WTC11 (cell line): ENCODE results near the gene ARHGEF12. TPM values are rescaled to one million over a fixed set of nuclear protein-coding genes. Genes with fewer than 3 reads are reported as not detected.

Experiments used
- ATAC-seq: fragments of 200-7000 bp; cut with Tn5 transposase; 2 replicates; pipeline ENCODE4 v1.10.0; 2021; ENCODE audit warnings: mild to moderate bottlenecking, moderate library complexity
- CTCF ChIA-PET: fragments of 300-600 bp; sonication (Branson Sonifier 250); formaldehyde crosslinking; loops from one replicate; lab custom pipeline; 2021; ENCODE audit warnings: antibody characterized with exemption; lab: Charles Lee
- POLR2A ChIA-PET: fragments of 350-600 bp; sonication (Branson Sonifier 250); formaldehyde crosslinking; loops from one replicate; lab custom pipeline; 2021; ENCODE audit warnings: antibody characterized with exemption; lab: Charles Lee
- DNase-seq: peaks from one replicate; pipeline ENCODE4 v3.0.0; 2021; ENCODE audit warnings: low spot score
- H3K27ac Mint-ChIP-seq: 2 replicates; pipeline ENCODE4 v1.8.0; 2021; ENCODE audit warnings: mixed read lengths
- H3K27me3 Mint-ChIP-seq: 2 replicates; pipeline ENCODE4 v1.8.0; 2021; ENCODE audit warnings: low read depth, mild to moderate bottlenecking, moderate library complexity, mixed read lengths
- H3K36me3 Mint-ChIP-seq: 2 replicates; pipeline ENCODE4 v1.8.0; 2021; ENCODE audit warnings: mixed read lengths
- H3K4me1 Mint-ChIP-seq: 2 replicates; pipeline ENCODE4 v1.8.0; 2022; ENCODE audit warnings: mixed read lengths
- H3K4me3 Mint-ChIP-seq: 2 replicates; pipeline ENCODE4 v1.8.0; 2021; ENCODE audit warnings: mild to moderate bottlenecking, moderate library complexity, mixed read lengths
- H3K9me3 Mint-ChIP-seq: 2 replicates; pipeline ENCODE4 v1.8.0; 2021; ENCODE audit warnings: mixed read lengths
- ATF2 ChIP-seq: sonication (generic); formaldehyde crosslinking; IDR thresholded peaks from 2 replicates; pipeline ENCODE4 v1.8.1; 2022; ENCODE audit warnings: low read depth, missing genetic modification reagents, borderline replicate concordance
- ATF3 ChIP-seq: sonication (generic); formaldehyde crosslinking; conservative IDR thresholded peaks from 2 replicates; pipeline ENCODE4 v1.8.1; 2022; ENCODE audit warnings: mild to moderate bottlenecking, missing genetic modification reagents
- E2F1 ChIP-seq: sonication (generic); formaldehyde crosslinking; IDR thresholded peaks from 2 replicates; pipeline ENCODE4 v1.8.0; 2022; ENCODE audit warnings: mild to moderate bottlenecking, missing genetic modification reagents
- GABPB1 ChIP-seq: sonication (generic); formaldehyde crosslinking; IDR thresholded peaks from 2 replicates; pipeline ENCODE4 v1.8.1; 2023; ENCODE audit warnings: mild to moderate bottlenecking, missing genetic modification reagents
- IRF1 ChIP-seq: sonication (generic); formaldehyde crosslinking; IDR thresholded peaks from 2 replicates; pipeline ENCODE4 v1.8.0; 2023; ENCODE audit warnings: missing genetic modification reagents
- MLX ChIP-seq: sonication (generic); formaldehyde crosslinking; IDR thresholded peaks from 2 replicates; pipeline ENCODE4 v1.8.1; 2023; ENCODE audit warnings: mild to moderate bottlenecking, missing genetic modification reagents, moderate library complexity
- NR3C1 ChIP-seq: sonication (generic); formaldehyde crosslinking; conservative IDR thresholded peaks from 2 replicates; pipeline ENCODE4 v1.8.1; 2023; ENCODE audit warnings: low read depth, mild to moderate bottlenecking, missing genetic modification reagents
- SP1 ChIP-seq: sonication (generic); formaldehyde crosslinking; conservative IDR thresholded peaks from 2 replicates; pipeline ENCODE4 v1.8.1; 2022; ENCODE audit warnings: missing genetic modification reagents
- ZBTB43 ChIP-seq: sonication (generic); formaldehyde crosslinking; IDR thresholded peaks from 2 replicates; pipeline ENCODE4 v1.8.1; 2023; ENCODE audit warnings: mild to moderate bottlenecking, missing genetic modification reagents
- ZMAT4 ChIP-seq: fragments of 250-450 bp; sonication (Bioruptor Pico); IDR thresholded peaks from 2 replicates; pipeline ENCODE4 v1.9.0; 2021; ENCODE audit warnings: mild to moderate bottlenecking
- ZNF263 ChIP-seq: sonication (generic); formaldehyde crosslinking; IDR thresholded peaks from 2 replicates; pipeline ENCODE4 v1.8.1; 2022; ENCODE audit warnings: low read depth, mild to moderate bottlenecking, moderate library complexity, missing genetic modification reagents
- ZNF532 ChIP-seq: fragments of 250-450 bp; sonication (Bioruptor Pico); IDR thresholded peaks from 2 replicates; pipeline ENCODE4 v1.9.0; 2021; ENCODE audit warnings: mild to moderate bottlenecking, borderline replicate concordance
- total RNA-seq: library from RNA; stranded (reverse); gene quantifications from 3 replicates; pipeline ENCODE4 v1.2.3, GENCODE V29; 2021

The ARHGEF12 gene
- total RNA-seq, 1 experiment from 2014 or later = 35.8 TPM

GRCh38 chr11:120511820-120512738 is 175.9 kb downstream of the ARHGEF12 start:
- Mint-ChIP-seq H3K27ac (no peak overlapping the region), H3K4me3 (peak overlapping the region; percentile 61), H3K9me3 (no peaks in the 10 kb centered on the region), H3K4me1 (peaks cover 18% of the 10 kb centered on the region), H3K36me3 (no peaks in the 10 kb centered on the region), H3K27me3 (peaks cover 25% of the 10 kb centered on the region)
- ChIA-PET CTCF (interaction anchor here (0.6 to 4.3 kb wide), 50 partner anchors 11 to 443 kb away, joined by 3 to 34 read pairs (median 4); no protein-coding TSS in a partner anchor), POLR2A (no interaction called here)
- no peak for TF ChIP-seq GABPB1
- TF ChIP-seq ZNF263 = peak; percentile 90
- DNase-seq (peak; percentile 45), ATAC-seq (no peak)

- ChIA-PET POLR2A (no interaction called here), CTCF (interaction anchor here (0.6 to 4.3 kb wide), 29 partner anchors 10 to 435 kb away, joined by 3 to 34 read pairs (median 4); no protein-coding TSS in a partner anchor)
- DNase-seq (no peak), ATAC-seq (no peak)
- no peaks in the 10 kb centered on the region for H3K36me3 Mint-ChIP-seq
- TF ChIP-seq ATF3 = no peak
- no peak for TF ChIP-seq MLX (CRISPR knock-in tag)
- TF ChIP-seq ZMAT4 (CRISPR knock-in tag) = no peak
- no peak for TF ChIP-seq SP1 (CRISPR knock-in tag)
- TF ChIP-seq ZBTB43 (CRISPR knock-in tag) = no peak
- no peak for TF ChIP-seq IRF1 (CRISPR knock-in tag)
- no peak for TF ChIP-seq ATF2 (CRISPR knock-in tag)
- no peak for TF ChIP-seq E2F1 (CRISPR knock-in tag)
- no peak for TF ChIP-seq ZNF532
- TF ChIP-seq NR3C1 (CRISPR knock-in tag) = no peak
- H3K9me3 Mint-ChIP-seq = no peaks in the 10 kb centered on the region
- H3K4me3 Mint-ChIP-seq = peak overlapping the region; percentile 59
- peaks cover 25% of the 10 kb centered on the region for H3K27me3 Mint-ChIP-seq
- peaks cover 26% of the 10 kb centered on the region for H3K4me1 Mint-ChIP-seq
- no peak overlapping the region for H3K27ac Mint-ChIP-seq
Measured at GRCh38 chr11:120512739-120513435, 176.7 kb downstream of the ARHGEF12 start.
